A673 (cell line): ENCODE measurements around the gene MRPL14.

Source experiments
- EZH2 ChIP-seq: fragments of 200-600 bp; sonication (generic); IDR thresholded peaks from 2 replicates; pipeline ENCODE4 v1.6.1; 2017; ENCODE audit warnings: borderline replicate concordance, low read depth, mild to moderate bottlenecking, mixed read lengths, antibody characterized with exemption, low read length; ENCODE audit not compliant: poor library complexity, severe bottlenecking
- TF ChIP-seq, protein P1 (sequence below): fragments of 300-800, 200-600 bp; sonication (generic); conservative IDR thresholded peaks from 2 replicates; pipeline ENCODE4 v1.5.1; 2017; ENCODE audit warnings: low read depth, mild to moderate bottlenecking, antibody characterized with exemption, low read length, moderate library complexity, mixed read lengths

DNA sequence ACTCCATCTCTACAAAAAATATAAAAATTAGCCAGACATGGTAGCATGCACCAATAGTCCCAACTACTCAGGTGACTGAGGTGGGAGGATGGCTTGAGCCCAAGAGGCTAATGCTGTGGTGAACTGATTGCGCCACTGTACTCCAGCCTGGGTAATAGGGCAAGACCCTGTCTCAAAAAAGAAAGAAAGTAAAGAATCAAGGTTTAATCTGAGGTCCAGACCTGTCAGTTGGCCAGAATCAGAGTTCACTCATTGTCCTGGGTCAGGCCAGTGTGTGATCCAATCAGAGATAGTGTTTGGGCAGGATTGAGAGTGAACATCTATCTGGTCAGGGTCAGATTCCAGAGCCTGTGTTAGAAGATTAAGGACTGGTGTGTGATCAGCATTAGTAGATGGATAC is 15.6 kb upstream of the MRPL14 start:
- TF ChIP-seq, protein P1, sequence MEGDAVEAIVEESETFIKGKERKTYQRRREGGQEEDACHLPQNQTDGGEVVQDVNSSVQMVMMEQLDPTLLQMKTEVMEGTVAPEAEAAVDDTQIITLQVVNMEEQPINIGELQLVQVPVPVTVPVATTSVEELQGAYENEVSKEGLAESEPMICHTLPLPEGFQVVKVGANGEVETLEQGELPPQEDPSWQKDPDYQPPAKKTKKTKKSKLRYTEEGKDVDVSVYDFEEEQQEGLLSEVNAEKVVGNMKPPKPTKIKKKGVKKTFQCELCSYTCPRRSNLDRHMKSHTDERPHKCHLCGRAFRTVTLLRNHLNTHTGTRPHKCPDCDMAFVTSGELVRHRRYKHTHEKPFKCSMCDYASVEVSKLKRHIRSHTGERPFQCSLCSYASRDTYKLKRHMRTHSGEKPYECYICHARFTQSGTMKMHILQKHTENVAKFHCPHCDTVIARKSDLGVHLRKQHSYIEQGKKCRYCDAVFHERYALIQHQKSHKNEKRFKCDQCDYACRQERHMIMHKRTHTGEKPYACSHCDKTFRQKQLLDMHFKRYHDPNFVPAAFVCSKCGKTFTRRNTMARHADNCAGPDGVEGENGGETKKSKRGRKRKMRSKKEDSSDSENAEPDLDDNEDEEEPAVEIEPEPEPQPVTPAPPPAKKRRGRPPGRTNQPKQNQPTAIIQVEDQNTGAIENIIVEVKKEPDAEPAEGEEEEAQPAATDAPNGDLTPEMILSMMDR: no peak
- no peak for TF ChIP-seq EZH2
